Parathyroid adenoma (tissue), 2 donors: Measurements from ENCODE around the gene CD1D.
A peak's percentile ranks its signal among the peaks of the same experiment; 100 is the strongest.

Experiments used
- H2AFZ ChIP-seq: fragments of 300-600 bp; sonication (generic); one replicate; pipeline ENCODE4 v1.7.0; 2017; ENCODE audit warnings: antibody characterized with exemption, mild to moderate bottlenecking
- H3K27ac ChIP-seq: fragments of 300-600 bp; sonication (generic); one replicate; pipeline ENCODE4 v1.7.0; 2017
- H3K27me3 ChIP-seq: fragments of 300-600 bp; sonication (generic); one replicate; pipeline ENCODE4 v1.7.0; 2017; ENCODE audit warnings: low read length; ENCODE audit not compliant: control insufficient read depth, insufficient read depth
- H3K36me3 ChIP-seq: fragments of 300-600 bp; sonication (generic); one replicate; pipeline ENCODE4 v1.7.0; 2017; ENCODE audit warnings: low read length; ENCODE audit not compliant: control insufficient read depth, insufficient read depth
- H3K4me1 ChIP-seq: fragments of 300-600 bp; sonication (generic); one replicate; pipeline ENCODE4 v1.7.0; 2017; ENCODE audit warnings: control low read depth
- H3K4me2 ChIP-seq: fragments of 300-600 bp; sonication (generic); one replicate; pipeline ENCODE4 v1.7.0; 2017; ENCODE audit warnings: low read length
- H3K4me3 ChIP-seq: fragments of 300-600 bp; sonication (generic); one replicate; pipeline ENCODE4 v1.7.0; 2017; ENCODE audit warnings: low read depth, low read length
- H3K79me2 ChIP-seq: fragments of 300-600 bp; sonication (generic); one replicate; pipeline ENCODE4 v1.7.0; 2017; ENCODE audit warnings: control low read depth
- H3K9ac ChIP-seq: fragments of 300-600 bp; sonication (generic); one replicate; pipeline ENCODE4 v1.7.0; 2017; ENCODE audit warnings: mild to moderate bottlenecking
- H3K9me3 ChIP-seq: fragments of 300-600 bp; sonication (generic); one replicate; pipeline ENCODE4 v1.7.0; 2017; ENCODE audit warnings: low read length; ENCODE audit not compliant: control insufficient read depth
- TF ChIP-seq, protein P1 (sequence below): fragments of 300-600 bp; sonication (generic); IDR thresholded peaks from one replicate; pipeline ENCODE4 v1.7.0; 2017; ENCODE audit warnings: antibody characterized with exemption, mild to moderate bottlenecking
- donor health status: primary hyperparathyroidism.

Gene CD1D

GRCh38 chr1:158146165-158146564, 34.5 kb upstream of the CD1D start:
- H2AFZ ChIP-seq = no peak overlapping the region
- no peaks in the 10 kb centered on the region for H3K9me3 ChIP-seq
- no peak overlapping the region for H3K4me2 ChIP-seq
- H3K4me3 ChIP-seq = no peak overlapping the region
- H3K9ac ChIP-seq = no peak overlapping the region
- H3K36me3 ChIP-seq = no peaks in the 10 kb centered on the region
- H3K27me3 ChIP-seq = no peaks in the 10 kb centered on the region
- TF ChIP-seq, protein P1, sequence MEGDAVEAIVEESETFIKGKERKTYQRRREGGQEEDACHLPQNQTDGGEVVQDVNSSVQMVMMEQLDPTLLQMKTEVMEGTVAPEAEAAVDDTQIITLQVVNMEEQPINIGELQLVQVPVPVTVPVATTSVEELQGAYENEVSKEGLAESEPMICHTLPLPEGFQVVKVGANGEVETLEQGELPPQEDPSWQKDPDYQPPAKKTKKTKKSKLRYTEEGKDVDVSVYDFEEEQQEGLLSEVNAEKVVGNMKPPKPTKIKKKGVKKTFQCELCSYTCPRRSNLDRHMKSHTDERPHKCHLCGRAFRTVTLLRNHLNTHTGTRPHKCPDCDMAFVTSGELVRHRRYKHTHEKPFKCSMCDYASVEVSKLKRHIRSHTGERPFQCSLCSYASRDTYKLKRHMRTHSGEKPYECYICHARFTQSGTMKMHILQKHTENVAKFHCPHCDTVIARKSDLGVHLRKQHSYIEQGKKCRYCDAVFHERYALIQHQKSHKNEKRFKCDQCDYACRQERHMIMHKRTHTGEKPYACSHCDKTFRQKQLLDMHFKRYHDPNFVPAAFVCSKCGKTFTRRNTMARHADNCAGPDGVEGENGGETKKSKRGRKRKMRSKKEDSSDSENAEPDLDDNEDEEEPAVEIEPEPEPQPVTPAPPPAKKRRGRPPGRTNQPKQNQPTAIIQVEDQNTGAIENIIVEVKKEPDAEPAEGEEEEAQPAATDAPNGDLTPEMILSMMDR = no peak
- no peaks in the 10 kb centered on the region for H3K79me2 ChIP-seq
- no peaks in the 10 kb centered on the region for H3K4me1 ChIP-seq
- peak overlapping the region; percentile 49 for H3K27ac ChIP-seq

DNA sequence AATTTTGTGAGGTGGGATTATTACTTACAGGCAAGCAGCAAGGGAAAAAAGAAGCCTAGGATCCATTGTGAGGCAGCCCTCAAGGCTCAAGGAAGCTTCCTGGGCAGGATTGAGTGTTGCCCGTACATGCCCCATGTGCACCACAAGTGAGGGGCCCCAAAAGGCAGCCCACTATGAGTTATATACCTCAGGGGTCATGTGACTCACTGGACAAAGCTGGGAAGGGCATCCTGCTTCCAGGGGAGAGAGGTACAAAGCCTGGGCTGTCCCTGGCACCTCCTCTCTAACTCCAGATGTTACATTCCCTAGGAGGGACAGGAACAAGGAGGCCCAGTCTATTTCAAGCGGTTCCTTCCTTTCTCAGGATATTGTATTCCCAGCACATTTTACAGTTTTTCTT, 34.0 kb upstream of the CD1D start:
- Histone ChIP-seq H3K27ac (peak overlapping the region; percentile 77), H3K27me3 (no peaks in the 10 kb centered on the region), H3K79me2 (no peaks in the 10 kb centered on the region), H3K4me2 (no peak overlapping the region), H3K9me3 (no peaks in the 10 kb centered on the region), H3K36me3 (no peaks in the 10 kb centered on the region), H3K9ac (no peak overlapping the region), H2AFZ (no peak overlapping the region), H3K4me3 (no peak overlapping the region), H3K4me1 (no peaks in the 10 kb centered on the region)
- TF ChIP-seq, protein P1 = no peak

- H3K27me3 ChIP-seq = no peaks in the 10 kb centered on the region
- no peak overlapping the region for H3K9ac ChIP-seq
- H3K9me3 ChIP-seq = no peaks in the 10 kb centered on the region
- H3K27ac ChIP-seq = peak overlapping the region; percentile 77
- no peaks in the 10 kb centered on the region for H3K4me1 ChIP-seq
- H2AFZ ChIP-seq = no peak overlapping the region
- no peaks in the 10 kb centered on the region for H3K36me3 ChIP-seq
- no peaks in the 10 kb centered on the region for H3K79me2 ChIP-seq
- H3K4me2 ChIP-seq = no peak overlapping the region
- no peak overlapping the region for H3K4me3 ChIP-seq
- TF ChIP-seq, protein P1 = no peak
These were observed 33.3 kb upstream of the CD1D start for GRCh38 chr1:158147401-158147800.

DNA sequence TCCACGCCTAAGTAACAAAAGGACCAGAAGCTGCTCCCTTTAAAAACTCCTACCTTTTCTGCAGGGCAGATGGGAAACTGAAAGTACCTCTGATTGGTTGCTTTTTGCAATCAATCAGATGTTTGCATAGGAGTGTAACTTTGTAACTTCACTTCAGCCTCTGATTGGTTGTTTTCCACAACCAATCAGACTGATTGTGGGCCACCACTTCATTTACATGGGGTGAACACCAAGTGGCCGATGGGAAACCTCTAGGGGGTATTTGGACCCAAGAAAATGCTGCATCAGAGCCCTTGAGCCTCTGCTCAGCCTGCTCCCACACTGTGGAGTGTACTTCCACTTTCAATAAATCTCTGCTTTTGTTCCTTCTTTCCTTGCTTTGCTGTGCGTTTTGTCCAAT, 32.8 kb upstream of the CD1D start:
- no peaks in the 10 kb centered on the region for H3K79me2 ChIP-seq
- H3K9me3 ChIP-seq = no peaks in the 10 kb centered on the region
- H3K27me3 ChIP-seq = no peaks in the 10 kb centered on the region
- H3K4me3 ChIP-seq = no peak overlapping the region
- H3K4me1 ChIP-seq = no peaks in the 10 kb centered on the region
- H3K9ac ChIP-seq = no peak overlapping the region
- H3K4me2 ChIP-seq = no peak overlapping the region
- peak overlapping the region; percentile 77 for H3K27ac ChIP-seq
- TF ChIP-seq, protein P1 = no peak
- H3K36me3 ChIP-seq = no peaks in the 10 kb centered on the region
- no peak overlapping the region for H2AFZ ChIP-seq

- no peaks in the 10 kb centered on the region for H3K79me2 ChIP-seq
- no peak overlapping the region for H3K4me2 ChIP-seq
- H3K4me1 ChIP-seq = no peaks in the 10 kb centered on the region
- no peaks in the 10 kb centered on the region for H3K36me3 ChIP-seq
- TF ChIP-seq, protein P1 = no peak
- H3K9me3 ChIP-seq = no peaks in the 10 kb centered on the region
- no peak overlapping the region for H3K9ac ChIP-seq
- H3K27me3 ChIP-seq = no peaks in the 10 kb centered on the region
- H3K27ac ChIP-seq = peak overlapping the region; percentile 77
- H3K4me3 ChIP-seq = no peak overlapping the region
- H2AFZ ChIP-seq = peak overlapping the region; percentile 75
These were observed 32.2 kb upstream of the CD1D start for GRCh38 chr1:158148468-158148867.
